HepG2 (cell line): ENCODE results near the gene RRP36. TPM values are rescaled to one million over a fixed set of nuclear protein-coding genes. Genes with fewer than 3 reads are reported as not detected.
A peak's percentile ranks its signal among the peaks of the same experiment; 100 is the strongest.

Experiments used
- CTCF ChIP-seq: sonication (generic); formaldehyde crosslinking; IDR thresholded peaks from 2 replicates; pipeline ENCODE4 v1.5.0; 2020; ENCODE audit warnings: mild to moderate bottlenecking, missing genetic modification reagents, moderate library complexity
- ONECUT2 ChIP-seq: sonication (generic); formaldehyde crosslinking; IDR thresholded peaks from 2 replicates; pipeline ENCODE4 v1.4.0; 2020; ENCODE audit warnings: missing genetic modification reagents
- RXRB ChIP-seq: IDR thresholded peaks from 2 replicates; pipeline ENCODE4 v1.6.1; 2016; ENCODE audit warnings: borderline replicate concordance, missing genetic modification reagents, missing compliant biosample characterization
- SMAD3 ChIP-seq: sonication (generic); formaldehyde crosslinking; IDR thresholded peaks from 2 replicates; pipeline ENCODE4 v1.4.0; 2020; ENCODE audit warnings: missing genetic modification reagents
- ZNF121 ChIP-seq: sonication (generic); formaldehyde crosslinking; IDR thresholded peaks from 2 replicates; pipeline ENCODE4 v1.5.0; 2020; ENCODE audit warnings: mild to moderate bottlenecking, missing genetic modification reagents
- ZNF235 ChIP-seq: sonication (generic); formaldehyde crosslinking; IDR thresholded peaks from 2 replicates; pipeline ENCODE4 v1.8.1; 2023; ENCODE audit warnings: mild to moderate bottlenecking, missing genetic modification reagents, borderline replicate concordance
- ZNF326 ChIP-seq: sonication (generic); formaldehyde crosslinking; IDR thresholded peaks from 2 replicates; pipeline ENCODE4 v1.4.0; 2020; ENCODE audit warnings: missing genetic modification reagents, borderline replicate concordance
- ZNF713 ChIP-seq: sonication (generic); formaldehyde crosslinking; IDR thresholded peaks from 2 replicates; pipeline ENCODE4 v1.4.0; 2020; ENCODE audit warnings: mild to moderate bottlenecking, missing genetic modification reagents
- polyA plus RNA-seq, 8 experiments: library from polyadenylated mRNA; depleted of rRNA in 3 of 8; stranded (reverse) in 7 of 8; unstranded in 1 of 8; fragments of >200 nt; fragmentation: Illumina TruSeq in 4 of 8; extraction: Trizol in 4 of 8; gene quantifications; 2 replicates each; pipeline versions ENCODE4 v1.2.1 to v1.2.3, GENCODE V29; 2011 to 2016; ENCODE audit warnings: low read depth in 4 of 8, missing spikeins in 1 of 8, mixed read lengths in 1 of 8; ENCODE audit not compliant: insufficient read depth in 1 of 8
- total RNA-seq, 5 experiments: library from RNA; depleted of rRNA; stranded (reverse); fragments of >200 nt; fragmentation: Illumina TruSeq; extraction: Trizol; gene quantifications; 2 replicates each; pipeline ENCODE4 v1.2.3, GENCODE V29; 2016; ENCODE audit warnings: low read depth in 1 of 5
- TF ChIP-seq, protein P1 (sequence below): sonication (generic); formaldehyde crosslinking; IDR thresholded peaks from 2 replicates; pipeline ENCODE4 v1.4.0; 2020; ENCODE audit warnings: missing genetic modification reagents, borderline replicate concordance

RRP36 gene
- total and polyA plus RNA-seq, 2 of the 13 experiments (the other 11 are each of a cell fraction or from before 2014, with no cell fraction given): 29.5 to 144 TPM

- TF ChIP-seq ZNF713 (no peak), ZNF121 (CRISPR knock-in tag) (no peak), CTCF (CRISPR knock-in tag) (peak; percentile 5; the same call in 1 of the 2 replicates), ONECUT2 (CRISPR knock-in tag) (0 out of 2 replicates have a peak, but pooled peaks have one; percentile 16), ZNF326 (CRISPR knock-in tag) (no peak; the same call in 1 of the 2 replicates), SMAD3 (CRISPR knock-in tag) (no peak), ZNF235 (CRISPR knock-in tag) (peak; percentile 8; the same call in 1 of the 2 replicates), RXRB (CRISPR knock-in tag) (0 out of 2 replicates have a peak, but pooled peaks have one; percentile 7)
- TF ChIP-seq, protein P1, sequence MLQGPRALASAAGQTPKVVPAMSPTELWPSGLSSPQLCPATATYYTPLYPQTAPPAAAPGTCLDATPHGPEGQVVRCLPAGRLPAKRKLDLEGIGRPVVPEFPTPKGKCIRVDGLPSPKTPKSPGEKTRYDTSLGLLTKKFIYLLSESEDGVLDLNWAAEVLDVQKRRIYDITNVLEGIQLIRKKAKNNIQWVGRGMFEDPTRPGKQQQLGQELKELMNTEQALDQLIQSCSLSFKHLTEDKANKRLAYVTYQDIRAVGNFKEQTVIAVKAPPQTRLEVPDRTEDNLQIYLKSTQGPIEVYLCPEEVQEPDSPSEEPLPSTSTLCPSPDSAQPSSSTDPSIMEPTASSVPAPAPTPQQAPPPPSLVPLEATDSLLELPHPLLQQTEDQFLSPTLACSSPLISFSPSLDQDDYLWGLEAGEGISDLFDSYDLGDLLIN: peak; percentile 15; the same call in 1 of the 2 replicates
Measured at GRCh38 chr6:43052842-43053544, 31.6 kb downstream of the RRP36 start (continued).
